ENCODE data around the gene GPX3. TPM values are rescaled to one million over a fixed set of nuclear protein-coding genes. Genes with fewer than 3 reads are reported as not detected.
A peak's percentile ranks its signal among the peaks of the same experiment; 100 is the strongest.

The GPX3 gene
- total RNA-seq, 2 donors from 2014 or later: not detected

DNA sequence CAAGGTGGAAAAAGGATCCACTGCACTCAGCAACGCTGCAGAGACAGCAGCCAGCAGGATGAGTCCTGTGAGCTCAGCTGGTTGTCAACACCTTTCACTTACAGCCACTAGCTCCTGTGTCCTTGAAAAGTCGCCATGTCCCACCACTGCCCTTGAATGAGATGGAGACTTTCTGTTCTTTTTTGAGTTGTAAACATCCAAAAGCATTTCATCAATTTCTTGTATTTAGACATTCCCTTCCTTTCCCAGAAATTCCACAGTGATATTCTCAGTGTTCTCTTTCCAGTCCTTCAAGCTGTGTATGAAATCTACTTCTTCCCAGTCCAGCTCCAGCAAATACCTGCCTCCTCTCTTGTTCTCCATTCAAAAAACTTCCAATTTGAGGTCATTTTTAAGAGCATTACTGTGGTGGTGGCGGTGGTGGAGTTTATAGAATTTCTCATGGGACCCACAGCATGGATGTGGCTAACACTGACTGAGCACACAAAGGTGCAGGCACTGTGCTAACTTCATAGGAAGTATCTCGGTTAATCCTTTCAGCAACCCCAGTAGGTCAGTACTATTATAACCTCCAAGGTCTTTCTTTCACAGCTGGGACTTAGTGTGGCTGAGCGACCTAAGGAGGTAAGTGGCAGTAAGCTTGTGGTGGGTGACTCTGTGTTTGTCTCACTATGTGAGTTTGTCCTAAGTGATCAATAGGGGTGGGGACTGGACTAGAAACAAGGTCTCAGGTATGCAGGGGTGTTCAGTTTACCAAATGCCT lies 15.0 kb upstream of the GPX3 start:
- peaks cover 14% of the 10 kb centered on the region for H3K27me3 Mint-ChIP-seq
- no peak for ATAC-seq (replicated peaks)
- H3K27ac Mint-ChIP-seq: no peak overlapping the region
- H3K9me3 Mint-ChIP-seq: no peaks in the 10 kb centered on the region
- no peak overlapping the region for H3K4me3 Mint-ChIP-seq
- no peaks in the 10 kb centered on the region for H3K36me3 Mint-ChIP-seq (ENCODE audit: low read depth)
- no peaks in the 10 kb centered on the region for H3K4me1 Mint-ChIP-seq

DNA sequence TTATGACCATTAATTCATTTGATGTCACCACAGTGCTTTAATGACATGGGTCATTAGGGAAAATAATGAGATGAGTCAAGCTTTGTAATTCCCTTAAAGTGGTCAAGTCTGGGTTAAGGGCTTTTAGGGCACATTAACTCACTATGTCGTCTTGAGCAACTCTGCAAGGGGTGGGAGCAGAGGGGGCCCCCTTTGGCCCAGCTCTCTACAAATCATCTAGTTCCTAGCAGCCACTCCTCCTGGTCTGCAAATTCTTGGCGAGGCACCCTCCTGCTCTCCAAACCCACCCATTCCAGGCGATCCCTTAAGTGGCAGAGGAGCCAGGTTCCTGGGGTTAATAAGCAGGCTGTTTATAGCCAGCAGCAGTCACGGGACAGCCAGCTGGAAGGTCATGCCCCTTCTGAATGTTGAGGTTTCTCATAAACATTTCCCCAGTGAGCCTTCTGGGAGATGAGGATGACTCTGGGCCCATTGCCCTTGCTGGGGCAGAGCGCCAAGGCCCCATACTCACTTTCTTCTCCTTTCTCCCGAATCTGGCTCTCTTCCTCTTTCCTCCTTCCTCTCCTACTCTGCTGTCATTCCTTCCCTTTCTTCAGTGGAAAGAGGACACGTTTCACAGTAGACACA lies 14.3 kb upstream of the GPX3 start:
- H3K9me3 Mint-ChIP-seq: no peaks in the 10 kb centered on the region
- H3K36me3 Mint-ChIP-seq (ENCODE audit: low read depth): no peaks in the 10 kb centered on the region
- H3K4me1 Mint-ChIP-seq: no peaks in the 10 kb centered on the region
- no peak for ATAC-seq (replicated peaks)
- no peak overlapping the region for H3K4me3 Mint-ChIP-seq
- H3K27ac Mint-ChIP-seq: no peak overlapping the region
- H3K27me3 Mint-ChIP-seq: peaks cover 12% of the 10 kb centered on the region

DNA sequence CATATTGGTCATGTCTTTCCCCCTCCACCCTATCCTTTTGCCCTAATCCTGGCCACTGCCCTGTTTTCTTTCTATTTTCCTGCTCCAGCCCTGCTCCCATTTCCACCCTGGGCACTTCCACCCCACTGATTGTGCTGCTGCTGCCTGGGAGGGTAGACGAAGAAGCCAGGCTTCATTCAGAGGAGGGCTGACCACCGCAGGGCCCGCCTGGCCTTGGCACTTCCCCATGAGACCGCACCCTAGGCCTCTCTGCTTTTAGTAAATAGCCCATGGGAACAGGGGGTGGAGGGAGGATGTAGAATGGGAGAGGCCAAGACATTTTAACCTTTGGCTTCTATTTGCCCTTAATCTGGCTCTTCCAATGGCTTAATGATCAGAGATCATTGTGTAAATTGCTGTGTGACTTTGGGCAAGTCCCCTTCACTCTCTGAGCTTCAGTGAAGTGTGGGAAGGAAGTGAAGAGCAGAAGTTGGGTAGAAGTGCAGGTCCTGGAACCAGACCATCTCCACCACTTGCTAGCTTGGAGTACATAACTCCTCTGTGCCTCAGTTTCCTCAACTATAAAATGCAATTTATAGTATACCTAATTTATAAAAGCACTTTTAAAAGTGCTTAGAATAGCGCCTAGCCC lies 13.6 kb upstream of the GPX3 start:
- Mint-ChIP-seq H3K27me3 (peaks cover 15% of the 10 kb centered on the region), H3K4me1 (no peaks in the 10 kb centered on the region), H3K4me3 (no peak overlapping the region), H3K27ac (no peak overlapping the region), H3K36me3 (ENCODE audit: low read depth) (no peaks in the 10 kb centered on the region), H3K9me3 (no peaks in the 10 kb centered on the region)
- no peak for ATAC-seq (replicated peaks)

DNA sequence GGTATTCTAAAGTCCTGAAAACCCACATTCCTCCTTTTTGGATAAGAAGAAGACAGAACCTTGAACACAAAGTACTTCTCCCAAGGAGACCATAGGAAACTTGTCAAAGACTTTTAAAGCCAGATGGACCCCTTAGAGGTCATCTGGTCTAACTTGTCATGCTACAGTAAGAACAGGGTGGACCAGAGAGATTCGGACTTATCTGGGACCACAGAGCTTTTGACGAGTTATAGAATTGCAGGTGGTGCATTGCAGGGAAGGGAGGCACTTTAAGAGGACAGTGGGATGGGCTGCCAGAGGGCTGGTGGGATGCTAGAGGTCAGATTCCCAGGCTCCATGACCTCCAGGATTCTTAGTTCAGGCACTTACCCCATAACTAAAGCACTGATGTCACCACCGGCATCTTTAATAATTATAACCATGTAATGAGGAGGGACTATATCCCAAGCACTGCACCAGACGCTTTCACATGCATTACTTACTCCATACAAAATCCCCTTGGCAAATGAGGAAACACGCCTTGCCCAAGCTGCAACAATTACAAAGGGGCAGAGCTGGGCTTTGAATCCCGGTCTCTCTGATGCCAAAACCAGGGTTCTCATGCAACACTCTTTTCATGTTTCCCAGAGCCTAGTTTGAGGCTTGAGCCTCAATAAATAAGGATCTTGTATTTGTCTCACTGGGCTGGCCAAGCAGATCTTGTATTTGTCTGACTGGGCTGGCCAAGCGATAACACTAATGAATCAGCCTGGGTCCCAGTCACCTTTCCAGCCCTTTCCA lies 12.8 kb upstream of the GPX3 start:
- ATAC-seq (replicated peaks): no peak
- Mint-ChIP-seq H3K4me3 (no peak overlapping the region), H3K36me3 (ENCODE audit: low read depth) (no peaks in the 10 kb centered on the region), H3K27me3 (peaks cover 16% of the 10 kb centered on the region), H3K4me1 (no peaks in the 10 kb centered on the region), H3K27ac (no peak overlapping the region), H3K9me3 (no peaks in the 10 kb centered on the region)

DNA sequence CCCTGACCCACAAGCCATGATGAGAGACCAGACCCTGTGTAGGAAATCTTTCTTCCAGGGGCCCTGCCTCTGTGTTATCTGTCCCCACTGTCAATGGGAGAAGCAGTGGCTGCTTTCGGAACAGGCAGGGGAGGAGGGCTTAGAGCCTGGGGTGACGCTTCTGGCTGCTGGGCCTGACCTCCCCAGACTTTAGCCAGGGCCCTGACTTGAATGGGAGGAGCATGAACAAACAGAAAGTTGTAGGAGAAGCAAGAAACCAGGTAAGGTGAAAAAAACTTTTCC lies 12.2 kb upstream of the GPX3 start:
- no peak for ATAC-seq (replicated peaks)
- Mint-ChIP-seq H3K4me3 (no peak overlapping the region), H3K4me1 (no peaks in the 10 kb centered on the region), H3K36me3 (ENCODE audit: low read depth) (no peaks in the 10 kb centered on the region), H3K9me3 (no peaks in the 10 kb centered on the region), H3K27ac (no peak overlapping the region), H3K27me3 (peaks cover 16% of the 10 kb centered on the region)

DNA sequence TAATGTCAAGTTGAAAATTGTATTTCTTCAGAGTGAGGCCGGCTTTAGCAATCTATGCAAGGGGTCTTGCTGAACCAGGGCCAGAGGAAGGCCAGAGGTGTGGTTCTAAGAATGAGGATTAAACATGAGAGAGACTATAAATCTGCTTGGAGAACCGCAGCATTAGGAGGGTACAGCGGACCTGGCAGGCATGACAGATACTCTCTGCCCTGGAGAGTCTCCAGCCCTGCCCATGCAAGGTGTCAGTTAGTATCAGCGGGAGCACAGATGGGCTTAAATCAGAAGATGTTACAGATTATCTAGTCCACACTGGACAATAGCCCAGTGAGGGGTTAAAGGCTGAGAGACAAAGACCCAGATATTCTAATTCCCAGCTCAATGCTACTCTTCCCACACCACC lies 11.5 kb upstream of the GPX3 start:
- Mint-ChIP-seq H3K27ac (no peak overlapping the region), H3K4me1 (no peaks in the 10 kb centered on the region), H3K27me3 (peaks cover 16% of the 10 kb centered on the region), H3K9me3 (no peaks in the 10 kb centered on the region), H3K36me3 (ENCODE audit: low read depth) (no peaks in the 10 kb centered on the region), H3K4me3 (no peak overlapping the region)
- no peak for ATAC-seq (replicated peaks)

DNA sequence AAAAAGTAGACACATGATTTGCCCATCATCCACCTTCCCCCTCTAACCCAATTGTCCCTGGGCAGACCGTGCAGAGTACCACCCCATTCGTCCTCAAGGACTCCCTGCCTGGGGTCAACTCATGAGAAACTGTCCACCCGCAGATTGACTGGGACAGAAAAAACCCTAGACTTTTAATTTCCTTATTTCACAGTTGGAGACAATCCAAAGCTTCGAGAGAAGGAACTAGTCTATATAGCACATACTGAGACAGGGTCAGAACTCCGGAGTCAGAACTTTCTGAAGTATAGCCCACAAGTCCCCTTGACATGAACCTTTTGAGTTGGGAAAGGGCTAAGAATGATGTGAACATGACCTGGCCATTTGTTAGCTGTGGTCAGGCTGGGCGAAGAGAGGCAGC lies 7.5 kb upstream of the GPX3 start:
- no peak for ATAC-seq (replicated peaks)
- no peaks in the 10 kb centered on the region for H3K9me3 Mint-ChIP-seq
- H3K36me3 Mint-ChIP-seq (ENCODE audit: low read depth): no peaks in the 10 kb centered on the region
- H3K27me3 Mint-ChIP-seq: peaks cover 7% of the 10 kb centered on the region
- H3K27ac Mint-ChIP-seq: no peak overlapping the region
- H3K4me3 Mint-ChIP-seq: no peak overlapping the region
- H3K4me1 Mint-ChIP-seq: peaks cover 7% of the 10 kb centered on the region

DNA sequence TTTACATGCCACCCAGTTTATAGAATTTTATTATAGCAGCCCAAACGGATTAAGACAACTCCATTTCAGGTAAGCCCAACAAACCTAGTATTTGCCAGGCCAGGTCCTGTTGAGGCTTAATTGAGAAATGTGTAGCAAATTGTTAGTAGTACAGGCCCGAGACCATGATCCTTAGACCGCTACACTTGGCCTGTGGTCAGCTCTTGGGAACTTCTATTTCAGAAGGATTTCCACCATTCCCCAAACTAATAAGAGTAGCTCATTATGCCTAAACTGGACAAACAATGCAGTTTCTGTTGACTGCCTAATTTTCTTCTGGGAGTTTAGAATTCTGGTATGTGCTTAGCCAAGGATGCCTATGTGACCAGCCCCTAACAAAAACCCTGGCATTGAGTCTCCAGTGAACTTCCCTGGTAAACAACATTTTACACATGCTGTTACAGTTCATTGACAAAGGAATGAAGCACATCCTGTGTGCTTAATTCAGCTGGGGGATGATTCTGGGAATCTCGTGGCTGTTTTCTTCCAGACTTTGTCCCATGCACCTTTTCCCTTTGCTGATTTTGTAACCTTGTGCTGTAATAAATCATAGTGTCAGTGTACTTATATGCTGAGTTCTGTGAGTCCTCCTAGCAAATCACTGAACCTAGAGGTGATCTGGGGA lies 5.6 kb upstream of the GPX3 start:
- ATAC-seq (replicated peaks): no peak

DNA sequence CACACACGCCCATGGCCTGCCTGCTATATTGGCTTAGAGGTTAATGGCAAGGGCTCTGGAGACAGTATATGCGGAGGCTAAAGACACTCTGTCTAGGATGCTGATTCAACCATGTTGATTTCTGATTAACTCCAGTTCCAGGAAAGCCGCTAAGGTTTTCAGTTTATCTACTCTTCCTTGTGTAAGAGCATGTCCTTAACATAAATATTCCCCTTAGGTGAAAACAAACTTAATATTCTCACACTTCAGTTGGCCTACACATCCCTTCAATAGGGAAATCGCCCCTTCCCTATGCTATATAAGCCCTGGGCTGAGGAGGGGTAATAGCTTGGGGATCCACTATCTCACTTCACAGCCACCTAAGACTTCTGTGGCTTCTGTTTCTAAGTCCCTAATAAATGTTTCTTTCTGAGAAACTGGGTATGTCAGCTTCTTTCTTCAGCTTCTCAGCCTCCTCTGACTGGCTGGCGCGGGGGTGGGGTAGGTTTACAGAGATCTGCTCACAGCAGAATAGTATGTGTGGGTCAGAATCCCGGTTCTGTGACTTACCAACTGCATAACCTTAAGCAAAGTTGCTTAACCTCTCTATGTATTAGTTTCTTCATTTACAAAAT lies 4.3 kb upstream of the GPX3 start:
- H3K36me3 Mint-ChIP-seq (ENCODE audit: low read depth): no peaks in the 10 kb centered on the region

More for the DNA sequence above, 5.6 kb upstream of the GPX3 start:
- H3K4me3 Mint-ChIP-seq: no peak overlapping the region
- no peaks in the 10 kb centered on the region for H3K9me3 Mint-ChIP-seq
- no peak overlapping the region for H3K27ac Mint-ChIP-seq
- H3K4me1 Mint-ChIP-seq: peaks cover 12% of the 10 kb centered on the region
- H3K27me3 Mint-ChIP-seq: peaks cover 3% of the 10 kb centered on the region
- no peaks in the 10 kb centered on the region for H3K36me3 Mint-ChIP-seq (ENCODE audit: low read depth)

DNA sequence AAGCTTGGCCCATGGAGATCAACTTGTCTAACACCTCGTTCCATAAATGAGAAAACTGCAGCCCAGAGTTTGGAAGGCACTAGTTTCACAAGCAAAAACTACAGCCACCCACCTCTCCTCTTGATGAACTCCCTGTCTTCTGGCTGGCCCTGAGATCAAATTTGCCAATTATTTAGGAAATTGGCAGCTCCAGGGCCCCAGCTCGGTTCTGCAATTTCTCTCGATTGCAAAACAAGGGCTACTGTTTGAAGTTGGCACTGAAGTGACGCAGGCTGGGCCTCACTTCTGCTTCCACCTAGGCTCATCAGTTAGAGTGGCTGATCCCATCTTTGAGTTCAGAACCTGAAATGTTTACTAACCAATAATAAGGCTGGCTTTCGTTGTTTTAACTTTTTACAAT lies 3.7 kb upstream of the GPX3 start:
- Mint-ChIP-seq H3K4me1 (peaks cover 18% of the 10 kb centered on the region), H3K9me3 (no peaks in the 10 kb centered on the region), H3K36me3 (ENCODE audit: low read depth) (peaks cover 3% of the 10 kb centered on the region), H3K27me3 (peaks cover 2% of the 10 kb centered on the region), H3K4me3 (no peak overlapping the region), H3K27ac (no peak overlapping the region)
- no peak for ATAC-seq (replicated peaks)

More for the DNA sequence above, 4.3 kb upstream of the GPX3 start:
- Mint-ChIP-seq H3K4me1 (peaks cover 16% of the 10 kb centered on the region), H3K27ac (no peak overlapping the region), H3K4me3 (no peak overlapping the region), H3K27me3 (peaks cover 3% of the 10 kb centered on the region), H3K9me3 (no peaks in the 10 kb centered on the region)
- ATAC-seq (replicated peaks): peak; percentile 15

DNA sequence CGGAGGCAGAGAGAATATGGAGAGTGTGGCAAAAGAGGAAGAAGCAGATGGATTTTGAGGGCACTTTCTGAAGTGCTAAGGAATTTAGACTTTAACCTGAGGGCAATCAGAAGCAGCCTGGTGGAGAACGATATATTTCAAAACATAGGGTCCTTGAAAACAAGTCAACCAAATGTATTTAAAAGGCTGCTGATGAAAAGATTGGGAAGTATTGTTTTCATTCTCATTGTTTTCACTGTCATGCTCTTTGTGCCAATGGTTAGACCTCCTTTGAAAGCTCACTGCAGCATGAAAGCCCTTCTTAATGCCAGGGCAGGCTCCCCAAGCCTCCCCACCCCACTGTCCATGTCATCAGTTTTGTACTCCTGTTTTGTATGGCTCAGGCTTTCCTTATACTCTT lies 2.5 kb upstream of the GPX3 start:
- Mint-ChIP-seq H3K27ac (no peak overlapping the region), H3K27me3 (no peaks in the 10 kb centered on the region), H3K36me3 (ENCODE audit: low read depth) (peaks cover 11% of the 10 kb centered on the region), H3K4me1 (peaks cover 30% of the 10 kb centered on the region), H3K4me3 (no peak overlapping the region), H3K9me3 (no peaks in the 10 kb centered on the region)
- no peak for ATAC-seq (replicated peaks)

DNA sequence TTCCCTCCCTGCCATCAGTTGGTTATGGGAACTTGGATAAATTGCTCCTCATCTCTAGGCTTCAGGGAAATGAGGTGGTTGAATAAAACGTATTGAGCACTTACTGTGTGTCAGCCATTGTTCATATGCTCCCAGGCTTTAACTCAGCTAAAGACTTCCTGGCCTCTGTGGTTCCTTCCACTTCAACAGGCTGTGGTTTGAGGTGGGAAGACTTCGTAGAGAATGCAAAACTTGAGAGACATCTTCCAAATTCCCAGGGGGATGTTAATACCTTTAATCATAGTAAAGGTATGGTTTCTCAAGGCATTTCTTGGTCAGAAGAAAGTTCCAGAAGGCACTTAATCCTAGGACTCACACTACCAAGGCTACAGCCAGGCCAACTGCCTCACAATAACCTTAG lies 1.5 kb upstream of the GPX3 start:
- Mint-ChIP-seq H3K4me3 (no peak overlapping the region), H3K27ac (no peak overlapping the region), H3K27me3 (no peaks in the 10 kb centered on the region), H3K4me1 (peaks cover 39% of the 10 kb centered on the region), H3K9me3 (no peaks in the 10 kb centered on the region), H3K36me3 (ENCODE audit: low read depth) (peaks cover 11% of the 10 kb centered on the region)
- ATAC-seq (replicated peaks): no peak

DNA sequence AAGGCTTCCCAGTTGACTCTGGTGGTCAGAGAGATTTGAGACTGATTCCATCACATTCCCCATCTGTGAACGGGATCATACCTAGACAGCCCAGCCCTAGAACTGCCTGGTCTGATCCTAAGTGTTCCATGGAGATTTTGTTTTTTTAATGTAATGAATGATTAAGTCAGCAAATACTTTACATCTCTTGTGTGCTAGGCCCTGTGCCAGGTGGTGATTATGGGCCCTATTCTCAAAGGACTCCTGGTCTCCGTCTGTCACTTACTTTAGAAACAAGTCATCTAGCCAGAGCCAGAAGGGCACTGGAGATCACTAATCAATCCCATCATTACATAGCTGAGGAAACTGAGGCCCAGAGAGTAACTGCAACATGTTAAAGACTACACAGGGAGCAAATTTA lies 1.1 kb upstream of the GPX3 start:
- Mint-ChIP-seq H3K4me3 (no peak overlapping the region), H3K27ac (peak overlapping the region; percentile 52), H3K27me3 (no peaks in the 10 kb centered on the region)

DNA sequence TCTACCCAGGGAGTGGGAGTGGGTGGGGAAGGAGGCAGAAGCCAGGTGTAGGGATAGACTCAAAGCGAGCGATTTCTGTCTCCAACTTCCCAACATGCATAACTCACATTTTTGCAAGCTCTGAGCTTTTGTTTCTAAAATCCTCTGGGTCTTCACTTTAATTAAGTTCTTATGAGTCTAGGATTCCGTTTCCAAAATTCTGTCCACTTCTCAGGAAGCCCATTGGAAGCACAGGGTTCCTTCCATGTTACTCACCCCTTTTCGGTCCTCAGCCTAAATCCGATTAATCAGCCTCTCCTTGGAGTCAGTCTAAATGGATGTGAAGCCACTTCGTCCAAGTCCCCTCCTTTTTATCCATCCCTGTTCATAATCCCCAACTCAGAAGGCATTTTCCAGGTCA lies 1.4 kb downstream of the GPX3 start:
- ATAC-seq (replicated peaks): no peak
- Mint-ChIP-seq H3K4me3 (peak overlapping the region; percentile 6), H3K9me3 (no peaks in the 10 kb centered on the region), H3K4me1 (peaks cover 53% of the 10 kb centered on the region), H3K27ac (peak overlapping the region; percentile 60), H3K36me3 (ENCODE audit: low read depth) (peaks cover 39% of the 10 kb centered on the region), H3K27me3 (no peaks in the 10 kb centered on the region)

More for the DNA sequence above, 1.1 kb upstream of the GPX3 start:
- H3K4me1 Mint-ChIP-seq: peaks cover 44% of the 10 kb centered on the region
- no peaks in the 10 kb centered on the region for H3K9me3 Mint-ChIP-seq
- H3K36me3 Mint-ChIP-seq (ENCODE audit: low read depth): peaks cover 15% of the 10 kb centered on the region
- no peak for ATAC-seq (replicated peaks)

Data from activated T-helper 17 cell treated with anti-CD3 and anti-CD28 coated beads, Interleukin-2, amount 50 U/mL, for 72 hours (primary cell).